Measurements from ENCODE around the gene KIFC3.

DNA sequence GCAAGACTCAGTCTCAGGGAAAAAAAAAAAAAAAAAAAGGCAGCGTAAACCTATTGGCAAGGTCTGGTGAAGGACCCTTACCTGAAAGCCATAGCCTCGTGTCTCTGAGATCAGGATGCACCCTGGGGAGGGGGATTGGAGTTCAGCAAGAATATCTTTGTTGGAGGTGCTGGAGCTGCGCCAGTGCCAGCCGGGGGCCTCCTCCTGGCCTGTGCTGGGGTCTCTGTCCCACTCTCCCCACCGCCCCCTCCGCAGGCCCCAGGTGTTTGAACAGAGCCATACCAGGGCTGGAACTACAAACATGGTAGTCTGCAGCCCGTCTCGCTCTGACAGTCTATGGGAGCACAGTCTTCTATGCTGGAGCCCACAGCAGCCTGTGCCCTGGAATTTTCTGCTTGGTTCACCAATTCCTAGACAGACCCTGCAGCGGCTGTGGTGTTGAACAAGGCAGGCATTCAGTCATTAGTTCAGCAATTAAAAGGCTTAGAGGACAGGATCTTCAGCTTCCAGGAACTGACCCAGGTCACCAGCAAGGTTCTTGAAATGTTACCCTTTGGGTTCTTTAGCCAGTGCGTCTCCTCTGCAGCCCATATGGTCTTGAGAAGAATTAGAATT, 42.2 kb upstream of the KIFC3 start:
- TF ChIP-seq, protein P1, sequence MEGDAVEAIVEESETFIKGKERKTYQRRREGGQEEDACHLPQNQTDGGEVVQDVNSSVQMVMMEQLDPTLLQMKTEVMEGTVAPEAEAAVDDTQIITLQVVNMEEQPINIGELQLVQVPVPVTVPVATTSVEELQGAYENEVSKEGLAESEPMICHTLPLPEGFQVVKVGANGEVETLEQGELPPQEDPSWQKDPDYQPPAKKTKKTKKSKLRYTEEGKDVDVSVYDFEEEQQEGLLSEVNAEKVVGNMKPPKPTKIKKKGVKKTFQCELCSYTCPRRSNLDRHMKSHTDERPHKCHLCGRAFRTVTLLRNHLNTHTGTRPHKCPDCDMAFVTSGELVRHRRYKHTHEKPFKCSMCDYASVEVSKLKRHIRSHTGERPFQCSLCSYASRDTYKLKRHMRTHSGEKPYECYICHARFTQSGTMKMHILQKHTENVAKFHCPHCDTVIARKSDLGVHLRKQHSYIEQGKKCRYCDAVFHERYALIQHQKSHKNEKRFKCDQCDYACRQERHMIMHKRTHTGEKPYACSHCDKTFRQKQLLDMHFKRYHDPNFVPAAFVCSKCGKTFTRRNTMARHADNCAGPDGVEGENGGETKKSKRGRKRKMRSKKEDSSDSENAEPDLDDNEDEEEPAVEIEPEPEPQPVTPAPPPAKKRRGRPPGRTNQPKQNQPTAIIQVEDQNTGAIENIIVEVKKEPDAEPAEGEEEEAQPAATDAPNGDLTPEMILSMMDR (IDR thresholded peaks at IDR 0.05), result no peak
- TF ChIP-seq EP300 (IDR thresholded peaks at IDR 0.05), result no peak
